Endometrial microvascular endothelial cells (primary cell): ENCODE measurements around the gene SIDT2. TPM values are rescaled to one million over a fixed set of nuclear protein-coding genes. Genes with fewer than 3 reads are reported as not detected.
"Not testable (repeated sequence)": the region's sequence is repeated elsewhere in the genome, so short reads cannot be mapped to it uniquely, and the experiment has no call there.

ENCODE experiments used
- in situ Hi-C: cut with HindIII; loops from 2 replicates; pipeline ENCODE4 v1.10.0; 2017; ENCODE audit warnings: low sequenced_read_pairs, low pct_unique_long_range_greater_than_20kb; ENCODE audit errors: inconsistent ontology term
- total RNA-seq: library from RNA; depleted of rRNA; stranded (reverse); fragments of >200 nt; gene quantifications from one replicate; pipeline ENCODE4 v1.2.3, GENCODE V29; 2015; ENCODE audit errors: inconsistent ontology term

Gene SIDT2
- total RNA-seq, 1 donor from 2014 or later = 17.9 TPM

GRCh38 chr11:117199053-117199915 lies 20.7 kb downstream of the SIDT2 start, which contains the start of gene TAGLN:
Gene TAGLN, plus strand, starts transcription at chr11:117199370. Its CDS starts 3,644 bp downstream, at chr11:117203014.
- in situ Hi-C loops = no loop called here

- in situ Hi-C loops = no loop called here
Observed at GRCh38 chr11:117199916-117200812, 21.6 kb downstream of the SIDT2 start.

DNA sequence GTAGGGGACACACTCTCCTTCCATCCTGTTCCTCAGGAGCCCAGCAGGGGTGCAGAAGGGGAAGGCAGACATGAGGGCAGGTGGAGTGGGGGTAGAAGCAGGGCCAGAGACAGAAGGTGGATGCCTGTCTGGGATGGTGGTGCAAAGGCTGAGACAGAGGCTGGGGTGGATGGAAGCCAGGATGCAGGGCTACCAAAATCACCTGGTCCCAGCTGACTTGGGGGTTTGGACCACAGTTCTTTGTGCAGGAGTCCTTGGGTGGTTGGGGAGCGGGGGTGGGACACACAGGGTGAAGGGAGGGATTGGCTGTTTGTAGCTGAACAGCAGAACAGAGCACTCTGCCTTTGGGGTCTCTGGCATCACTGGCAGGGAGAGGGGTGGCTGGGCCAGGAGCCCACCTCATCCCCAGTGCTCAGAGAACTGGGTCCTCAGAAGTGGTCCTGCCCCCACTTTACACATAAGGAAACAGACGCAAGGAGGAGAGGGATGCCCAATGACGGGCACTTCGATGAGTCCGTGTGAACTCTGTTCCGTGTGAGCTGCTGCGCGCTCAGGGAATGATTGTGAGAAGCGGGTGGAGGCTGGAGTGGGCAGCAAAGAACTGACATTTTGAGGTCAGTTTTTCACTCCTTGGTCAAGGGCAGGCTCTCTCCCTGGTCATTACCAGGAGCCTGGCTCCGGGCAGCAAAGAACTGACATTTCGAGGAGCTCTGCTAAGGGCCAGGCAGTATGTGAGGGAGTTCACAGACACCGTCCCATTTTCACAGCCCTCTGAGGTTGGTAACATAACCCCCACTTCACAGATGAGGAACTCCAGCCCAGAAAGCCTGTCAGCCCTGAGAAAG lies 22.5 kb downstream of the SIDT2 start:
- in situ Hi-C loops = no loop called here

DNA sequence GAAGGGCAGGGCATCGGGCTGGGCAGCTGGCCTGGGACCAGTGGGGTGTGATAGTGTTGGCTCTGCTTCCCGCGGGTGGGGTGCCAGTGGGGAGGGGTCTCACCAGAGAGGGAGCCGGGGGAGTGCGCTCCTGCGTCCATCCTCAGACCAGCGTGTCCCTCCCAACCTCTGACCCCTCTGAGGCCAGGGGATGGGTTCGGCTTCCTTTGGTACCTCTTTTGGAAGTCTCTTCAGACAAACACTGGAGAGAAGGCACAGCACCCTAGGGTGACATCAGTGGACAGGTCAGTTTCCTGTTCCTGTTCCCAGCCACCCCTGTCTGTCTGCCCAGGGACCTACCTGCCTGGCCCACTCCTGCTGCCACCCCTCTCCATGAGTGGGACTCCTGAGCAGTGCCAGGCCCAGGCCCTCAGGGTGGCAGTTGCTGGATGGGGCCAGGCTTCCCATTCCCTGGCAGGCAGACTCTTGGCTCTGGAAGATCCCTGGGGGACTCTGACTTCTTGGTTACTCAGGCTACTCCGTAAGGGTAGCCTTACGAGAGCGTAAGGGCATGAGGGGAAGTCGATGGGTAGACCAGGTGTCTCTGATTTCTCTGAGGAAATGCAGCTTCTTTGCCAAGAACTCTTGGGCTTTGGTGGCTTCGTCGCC lies 23.2 kb downstream of the SIDT2 start:
- in situ Hi-C loops = no loop called here

DNA sequence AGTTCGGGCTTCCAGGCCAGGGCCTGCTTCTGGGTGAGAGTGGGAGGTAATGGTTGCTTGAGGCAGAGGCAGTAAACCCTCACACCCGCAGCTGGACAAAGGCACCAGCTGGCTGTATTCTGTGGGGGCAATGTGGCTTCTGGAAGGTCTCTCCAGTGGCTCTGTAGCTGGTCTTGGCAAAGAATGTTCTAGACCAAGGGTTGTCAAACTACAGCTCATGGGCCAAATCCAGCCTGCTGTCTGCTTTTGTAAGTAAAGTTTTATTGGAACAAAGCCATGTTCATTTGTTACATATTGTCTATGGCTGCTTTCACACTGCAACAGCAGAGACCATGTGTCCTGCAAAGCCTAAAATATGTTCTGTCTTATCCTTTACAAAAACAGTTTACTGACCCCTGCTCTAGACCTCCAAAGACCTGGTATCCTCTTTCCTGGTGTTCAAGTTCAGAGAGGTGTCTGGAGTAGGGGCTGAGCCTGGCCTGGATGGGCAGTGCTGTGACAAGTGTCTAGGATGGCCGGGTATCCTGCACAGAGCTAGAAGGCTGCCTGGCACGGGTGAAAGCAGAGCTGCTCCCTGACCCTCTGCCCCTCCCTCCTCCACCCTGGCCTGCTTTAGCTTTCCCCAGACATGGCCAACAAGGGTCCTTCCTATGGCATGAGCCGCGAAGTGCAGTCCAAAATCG lies 24.0 kb downstream of the SIDT2 start:
- in situ Hi-C loops = no loop called here

GRCh38 chr11:117203069-117203407 lies 24.5 kb downstream of the SIDT2 start:
- in situ Hi-C loops = no loop called here

GRCh38 chr11:117204283-117205080 lies 25.9 kb downstream of the SIDT2 start:
- in situ Hi-C loops = no loop called here

DNA sequence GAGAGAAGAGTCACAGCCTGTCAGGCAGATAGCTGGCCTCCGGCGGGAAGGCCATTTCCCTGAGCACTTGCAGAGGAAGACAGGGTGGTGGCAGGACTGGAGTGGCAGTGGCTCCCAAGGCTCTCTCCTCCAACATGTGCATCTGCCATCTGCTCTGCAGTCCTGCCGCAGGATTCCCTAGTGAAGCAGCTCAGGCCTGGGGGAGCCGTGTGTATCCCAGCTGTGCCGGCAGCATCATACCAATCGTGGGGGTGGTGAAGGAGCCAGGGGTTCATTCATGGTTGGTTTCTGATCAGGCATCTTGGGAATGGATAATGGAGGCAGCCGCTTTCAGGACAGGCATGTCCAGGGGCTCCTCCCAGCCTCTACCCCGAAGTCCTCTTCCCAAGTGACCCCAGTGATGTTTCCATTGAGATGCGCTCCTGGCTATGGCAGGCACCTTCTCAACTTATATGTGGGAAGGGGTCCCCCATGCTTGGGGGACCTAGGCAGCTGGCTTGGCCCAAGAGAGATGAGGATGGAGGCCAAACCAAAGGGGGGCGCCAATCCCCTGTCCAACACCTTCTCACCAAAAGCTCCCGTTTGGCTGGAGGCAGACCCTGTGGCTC lies 26.8 kb downstream of the SIDT2 start:
- in situ Hi-C loops = no loop called here

DNA sequence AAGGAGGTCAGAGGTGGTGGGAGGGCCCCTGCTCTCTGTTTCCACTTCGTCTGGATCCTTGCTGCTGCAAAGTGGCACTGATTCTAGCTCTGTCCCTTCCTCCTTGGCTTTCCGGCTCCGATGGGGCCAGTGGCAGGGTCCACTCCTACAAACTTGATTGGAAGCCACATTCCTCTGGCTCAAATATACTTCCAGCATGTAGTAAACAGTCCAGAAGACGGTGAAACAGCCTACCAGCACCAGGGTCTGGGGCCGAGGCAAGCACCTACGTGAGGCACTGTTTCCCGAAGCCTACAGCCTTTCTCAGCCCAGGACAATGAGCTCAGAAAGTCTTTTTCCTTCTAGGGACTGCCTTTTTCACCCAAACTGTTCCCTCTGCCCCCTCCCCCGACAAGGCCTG lies 27.6 kb downstream of the SIDT2 start:
- in situ Hi-C loops = not testable (repeated sequence)

DNA sequence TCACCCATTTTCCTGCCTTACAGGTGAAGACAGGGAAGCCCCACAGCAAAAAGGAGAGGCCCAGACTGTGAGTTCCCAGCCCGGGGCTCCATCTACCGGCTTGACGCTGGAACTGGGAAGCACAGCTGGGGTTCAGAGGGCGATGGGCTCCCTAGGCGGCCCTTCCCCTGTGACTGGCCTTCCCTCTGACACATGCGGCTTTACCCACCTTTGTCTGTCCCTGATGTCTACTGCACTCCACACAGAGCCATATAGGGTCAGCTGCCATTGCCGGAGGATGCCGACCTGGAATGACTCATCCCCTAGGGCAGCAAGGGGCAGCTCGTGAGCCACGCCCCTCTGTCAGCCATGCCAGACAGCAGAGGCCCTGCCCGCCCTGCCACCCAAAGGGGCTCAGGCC lies 28.3 kb downstream of the SIDT2 start:
- in situ Hi-C loops = not testable (repeated sequence)

GRCh38 chr11:117207481-117207880 lies 28.9 kb downstream of the SIDT2 start:
- in situ Hi-C loops = not testable (repeated sequence)

DNA sequence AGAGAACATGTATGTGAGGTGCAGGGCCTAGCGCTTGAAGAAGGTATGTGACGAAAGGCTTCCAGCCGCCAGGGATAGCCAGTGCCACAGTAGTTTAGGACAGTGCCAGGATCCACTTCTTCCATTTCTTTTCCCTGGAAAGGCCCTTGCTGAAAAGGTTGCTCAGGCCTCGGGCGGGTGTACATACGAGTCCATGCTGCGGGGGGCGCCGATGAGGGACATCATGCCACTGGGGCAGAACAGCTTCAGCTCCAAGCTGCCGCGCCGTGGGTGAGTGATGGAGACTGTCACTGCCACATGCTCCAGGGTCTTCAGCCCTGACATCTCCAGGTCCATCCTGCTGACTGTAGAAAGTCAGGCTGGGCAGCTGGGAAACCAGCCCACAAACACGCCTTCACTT lies 30.2 kb downstream of the SIDT2 start:
- in situ Hi-C loops = not testable (repeated sequence)

- in situ Hi-C loops = not testable (repeated sequence)
Observed at GRCh38 chr11:117209351-117210125, 31.0 kb downstream of the SIDT2 start.

DNA sequence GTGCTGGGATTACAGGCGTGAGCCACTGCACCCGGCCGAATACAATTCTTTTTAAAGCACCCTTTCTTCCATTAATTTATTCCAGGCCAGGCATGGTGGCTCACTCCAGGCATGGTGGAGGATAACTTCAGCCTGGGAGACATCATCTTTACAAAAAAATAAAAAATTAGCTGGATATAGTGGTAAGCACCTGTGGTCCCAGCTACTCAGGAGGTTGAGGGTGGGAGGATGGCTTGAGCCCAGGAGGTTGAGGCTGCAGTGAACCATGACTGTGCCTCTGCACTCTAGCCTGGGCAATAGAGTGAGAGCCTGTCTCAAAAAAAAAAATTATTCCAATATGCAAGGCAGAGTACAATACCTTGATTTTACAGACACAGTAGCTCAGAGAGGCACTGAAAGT lies 32.1 kb downstream of the SIDT2 start:
- in situ Hi-C loops = no loop called here

GRCh38 chr11:117212697-117213355 lies 34.3 kb downstream of the SIDT2 start:
- in situ Hi-C loops = no loop called here
